ENCODE data around the gene DUSP9. TPM values are rescaled to one million over a fixed set of nuclear protein-coding genes. Genes with fewer than 3 reads are reported as not detected.

Gene DUSP9
- total and polyA plus RNA-seq, 2 donors (not counting 3 experiments of a cell fraction or from before 2014, with no cell fraction given), result 0.04 TPM; not detected in 1

GRCh38 chrX:153634832-153635231 lies 12.2 kb upstream of the DUSP9 start:
- Histone ChIP-seq H3K4me1 (ENCODE audit: control insufficient read depth, extremely low read depth, insufficient read depth, low read length) (no peaks in the 10 kb centered on the region), H3K27me3 (ENCODE audit: control insufficient read depth in 2 of 2, insufficient read depth in 2 of 2, low read length in 2 of 2) (peaks cover 0 to 1% of the 10 kb centered on the region in 2 experiments), H3K36me3 (ENCODE audit: control insufficient read depth in 2 of 2, extremely low read depth in 1 of 2, insufficient read depth in 2 of 2, low read length in 2 of 2) (no peaks in the 10 kb centered on the region), H3K4me3 (replicated peaks in 1 of 3; ENCODE audit: insufficient read depth in 1 of 3, low read depth in 1 of 3, low read length in 3 of 3) (no peak overlapping the region), H3K9me3 (replicated peaks; ENCODE audit: control insufficient read depth, insufficient read depth, low read length) (no peaks in the 10 kb centered on the region), H3K9me1 (replicated peaks; ENCODE audit: control insufficient read depth, extremely low read depth, insufficient read depth, low read length) (no peaks in the 10 kb centered on the region), H4K20me1 (replicated peaks; ENCODE audit: control insufficient read depth, extremely low read depth, insufficient read depth, low read length) (no peaks in the 10 kb centered on the region), H3K4me2 (ENCODE audit: insufficient read depth, low read length) (no peak overlapping the region), H3K79me2 (ENCODE audit: control insufficient read depth, insufficient read depth, low read length) (no peaks in the 10 kb centered on the region), H3K9ac (replicated peaks; ENCODE audit: extremely low read depth, insufficient read depth, low read length) (no peak overlapping the region), H3K27ac (ENCODE audit: insufficient read depth, low read depth, low read length) (no peak overlapping the region), H2AFZ (ENCODE audit: low read depth, low read length) (no peak overlapping the region)
- DNase-seq (ENCODE audit: low read depth, low spot score), result no peak
- CTCF ChIA-PET, result no interaction called here
- TF ChIP-seq POLR2AphosphoS5 (IDR thresholded peaks at IDR 0.05; ENCODE audit: insufficient read depth, low read depth, low read length), result no peak
- TF ChIP-seq GATA2 (IDR thresholded peaks at IDR 0.05; ENCODE audit: insufficient read depth, insufficient read length, low read depth, low read length), result no peak
- no peak for TF ChIP-seq JUN (IDR thresholded peaks at IDR 0.05; ENCODE audit: borderline replicate concordance, insufficient read depth, insufficient read length, low read depth)
- TF ChIP-seq MYC (IDR thresholded peaks at IDR 0.05; ENCODE audit: low read depth, low read length), result no peak
- TF ChIP-seq CTCF (IDR thresholded peaks at IDR 0.05; ENCODE audit: extremely low read depth in 1 of 2, insufficient read depth in 1 of 2, low read depth in 1 of 2, low read length in 2 of 2), result no peak
- TF ChIP-seq MAX (IDR thresholded peaks at IDR 0.05; ENCODE audit: insufficient read depth, insufficient read length), result no peak
- TF ChIP-seq FOS (IDR thresholded peaks at IDR 0.05; ENCODE audit: borderline replicate concordance, insufficient read depth, low read length), result no peak
- no peak for TF ChIP-seq POLR2A (IDR thresholded peaks at IDR 0.05; ENCODE audit: low read depth, low read length)
- no peak for TF ChIP-seq EZH2 (IDR thresholded peaks at IDR 0.05; ENCODE audit: borderline replicate concordance, low read depth, low read length, severe bottlenecking)
- no peak for FAIRE-seq
- dilution Hi-C loops (cut with MboI; ENCODE audit: extremely low pct_ligation_motif_present, low sequenced_read_pairs), result no loop called here
- no TSS peak for BruUV-seq (replicated peaks)
- intact Hi-C loops (cut with micrococcal nuclease), result no loop called here
- POLR2A ChIA-PET, result no interaction called here
